GM13976 (cell line): ENCODE measurements around the gene TMED10.
"Not testable (repeated sequence)": the region's sequence is repeated elsewhere in the genome, so short reads cannot be mapped to it uniquely, and the experiment has no call there.

ENCODE experiments used
- DNase-seq: peaks from one replicate; pipeline ENCODE4 v3.0.0; 2012; ENCODE audit warnings: low spot score
- CTCF ChIP-seq: IDR thresholded peaks from 2 replicates; pipeline ENCODE4 v1.5.1; 2012; ENCODE audit warnings: borderline replicate concordance, mild to moderate bottlenecking; ENCODE audit not compliant: insufficient read depth; ENCODE audit errors: extremely low read depth, missing control alignments, control extremely low read depth
- in situ Hi-C: fragments of 300-500 bp; cut with MboI; formaldehyde crosslinking; loops from one replicate; pipeline ENCODE4 v1.12.0; 2022; ENCODE audit warnings: low sequenced_read_pairs, mixed read lengths, inconsistent platforms; ENCODE audit not compliant: unreplicated experiment

Gene TMED10

GRCh38 chr14:75158843-75159614 lies 17.4 kb downstream of the TMED10 start:
- no peak for DNase-seq

GRCh38 chr14:75156901-75157300 lies 19.5 kb downstream of the TMED10 start:
- DNase-seq = no peak
- TF ChIP-seq CTCF = no peak
- in situ Hi-C loops = no loop called here

More at GRCh38 chr14:75158843-75159614, 17.4 kb downstream of the TMED10 start:
- in situ Hi-C loops = no loop called here
- TF ChIP-seq CTCF = no peak

- in situ Hi-C loops = no loop called here
- DNase-seq = no peak
- TF ChIP-seq CTCF = no peak
Measured at GRCh38 chr14:75156111-75156510, 20.3 kb downstream of the TMED10 start.

- TF ChIP-seq CTCF = no peak
- in situ Hi-C loops = no loop called here
- DNase-seq = no peak
Measured at GRCh38 chr14:75155169-75155568, 21.2 kb downstream of the TMED10 start.

- DNase-seq = no peak
- in situ Hi-C loops = no loop called here
- TF ChIP-seq CTCF = no peak
Measured at GRCh38 chr14:75153295-75153694, 23.1 kb downstream of the TMED10 start.

- no peak for DNase-seq
- in situ Hi-C loops = no loop called here
- no peak for TF ChIP-seq CTCF
Measured at GRCh38 chr14:75151851-75152250, 24.6 kb downstream of the TMED10 start.

GRCh38 chr14:75150637-75151036 lies 25.8 kb downstream of the TMED10 start:
- in situ Hi-C loops, DNase-seq: not testable (repeated sequence)
